ENCODE measurements around the gene TBXAS1.

- no peak for TF ChIP-seq CTCF (IDR thresholded peaks at IDR 0.05; ENCODE audit: low read length)
- TF ChIP-seq EZH2phosphoT487 (IDR thresholded peaks at IDR 0.05; ENCODE audit: low read length): no peak
These were observed 86.3 kb downstream of the TBXAS1 start for GRCh38 chr7:139915268-139915863.
